Panc1 (cell line): Measurements from ENCODE around the gene ICA1. TPM values are rescaled to one million over a fixed set of nuclear protein-coding genes. Genes with fewer than 3 reads are reported as not detected.

Experiments used
- ATAC-seq: fragments of 200-7000 bp; cut with Tn5 transposase; 2 replicates; pipeline ENCODE4 v1.9.1; 2020; ENCODE audit warnings: mild to moderate bottlenecking, moderate library complexity
- BruUV-seq: library from RNA; stranded (reverse); fragments of 400-500 nt; replicated peaks from 2 replicates; lab custom pipeline; 2021; lab: Mats Ljungman, UMichigan
- CTCF ChIA-PET: fragments of 300-600 bp; sonication (Branson Sonifier 250); formaldehyde crosslinking; loops from one replicate; lab custom pipeline; 2022; ENCODE audit warnings: antibody characterized with exemption; lab: Charles Lee
- POLR2A ChIA-PET: fragments of 300-600 bp; sonication (Branson Sonifier 250); formaldehyde crosslinking; loops from one replicate; lab custom pipeline; 2022; ENCODE audit warnings: antibody characterized with exemption; lab: Charles Lee
- DNase-seq: peaks from one replicate; pipeline ENCODE4 v3.0.0-alpha.2; 2010; ENCODE audit warnings: low read depth, low spot score
- H3K27ac ChIP-seq: 2 replicates; pipeline ENCODE4 v1.5.1; 2011; ENCODE audit warnings: mild to moderate bottlenecking, low read length, inconsistent platforms
- H3K27me3 ChIP-seq: fragments of 200-500 bp; sonication (Bioruptor generic); 2 replicates; pipeline ENCODE4 v1.6.0; 2014; ENCODE audit warnings: low read length, inconsistent platforms; ENCODE audit not compliant: control insufficient read depth, insufficient read depth
- H3K36me3 ChIP-seq: fragments of 200-500 bp; sonication (Bioruptor generic); 2 replicates; pipeline ENCODE4 v1.5.1; 2014; ENCODE audit warnings: inconsistent platforms, mild to moderate bottlenecking, low read length, moderate library complexity; ENCODE audit not compliant: control insufficient read depth, insufficient read depth
- H3K4me1 ChIP-seq: 2 replicates; pipeline ENCODE4 v1.5.1; 2011; ENCODE audit warnings: inconsistent platforms, mild to moderate bottlenecking, low read length, moderate library complexity; ENCODE audit not compliant: control insufficient read depth, insufficient read depth
- H3K4me3 ChIP-seq, 2 experiments: 2 replicates each; pipeline ENCODE4 v1.5.1; 2011 to 2012; ENCODE audit warnings: low read depth in 2 of 2, low read length in 2 of 2, mild to moderate bottlenecking in 2 of 2, inconsistent platforms in 1 of 2, moderate library complexity in 1 of 2
- H3K9me3 ChIP-seq: fragments of 200-500 bp; sonication (Bioruptor generic); 2 replicates; pipeline ENCODE4 v1.5.1; 2014; ENCODE audit warnings: low read depth, mild to moderate bottlenecking, inconsistent platforms, low read length, moderate library complexity; ENCODE audit not compliant: control insufficient read depth, insufficient read depth
- POLR2AphosphoS5 ChIP-seq: IDR thresholded peaks from 2 replicates; pipeline ENCODE4 v1.6.1; 2012; ENCODE audit warnings: mild to moderate bottlenecking, low read depth, low read length, moderate library complexity
- SIN3A ChIP-seq: IDR thresholded peaks from 2 replicates; pipeline ENCODE4 v1.6.1; 2012; ENCODE audit warnings: low read depth, mild to moderate bottlenecking, low read length, moderate library complexity, borderline replicate concordance; ENCODE audit not compliant: insufficient read depth
- TCF7L2 ChIP-seq: IDR thresholded peaks from 2 replicates; pipeline ENCODE4 v1.6.1; 2011; ENCODE audit warnings: mild to moderate bottlenecking, low read depth, low read length, inconsistent platforms
- in situ Hi-C: cut with HindIII; loops from 2 replicates; pipeline ENCODE4 v1.10.0; 2016; ENCODE audit warnings: low sequenced_read_pairs, low pct_unique_long_range_greater_than_20kb
- intact Hi-C: fragments of 100-400 bp; cut with micrococcal nuclease; formaldehyde crosslinking; loops from one replicate; pipeline ENCODE4 v1.10.0; 2022; ENCODE audit not compliant: unreplicated experiment
- total RNA-seq: library from RNA; stranded (reverse); gene quantifications from one replicate; pipeline ENCODE4 v1.2.1, GENCODE V29; 2021; ENCODE audit not compliant: unreplicated experiment
- TF ChIP-seq, protein P1 (sequence below), 2 experiments: IDR thresholded peaks; 2 replicates each; pipeline ENCODE4 v1.6.1; 2011 to 2012; ENCODE audit warnings: low read depth in 2 of 2, control low read depth in 1 of 2, low read length in 1 of 2, mild to moderate bottlenecking in 1 of 2, moderate library complexity in 1 of 2; ENCODE audit not compliant: insufficient read depth in 1 of 2
- TF ChIP-seq, protein P2 (sequence below): fragments of 450-650 bp; IDR thresholded peaks from 2 replicates; pipeline ENCODE4 v1.5.1; 2017; ENCODE audit warnings: mild to moderate bottlenecking

The ICA1 gene
- total RNA-seq, 1 experiment from 2014 or later, result 1.1 TPM

DNA sequence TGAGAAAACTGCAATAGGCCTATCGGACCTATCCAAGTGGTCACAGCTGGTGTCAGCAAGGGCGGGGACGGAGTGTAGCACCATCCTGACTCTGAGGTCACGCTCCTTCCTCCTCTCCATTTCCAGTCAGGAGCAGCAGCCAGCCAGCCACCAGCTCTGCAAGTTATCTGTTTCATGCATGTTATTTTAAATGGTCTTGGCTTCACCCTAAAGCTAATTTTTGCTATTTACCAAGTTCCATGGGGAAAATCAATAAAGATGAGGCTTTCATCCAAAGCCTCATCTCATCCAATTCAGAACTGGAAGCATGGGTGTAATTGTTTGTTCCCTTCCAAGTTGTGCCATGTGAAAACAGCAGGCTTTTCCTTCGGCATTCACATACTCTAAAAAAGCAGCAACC is 49.3 kb downstream of the ICA1 start:
- Histone ChIP-seq H3K36me3 (no peaks in the 10 kb centered on the region), H3K4me3 (no peak overlapping the region), H3K27ac (no peak overlapping the region), H3K27me3 (peaks cover 7% of the 10 kb centered on the region), H3K4me1 (no peaks in the 10 kb centered on the region), H3K9me3 (no peaks in the 10 kb centered on the region)
- ATAC-seq (no peak), DNase-seq (no peak)
- ChIA-PET CTCF (no interaction called here), POLR2A (interaction anchor here (0.6 kb wide), 1 partner anchor 193 kb away, joined by 4 read pairs; no protein-coding TSS in a partner anchor)
- in situ Hi-C loops, result no loop called here
- no TSS peak for BruUV-seq
- TF ChIP-seq, protein P1, sequence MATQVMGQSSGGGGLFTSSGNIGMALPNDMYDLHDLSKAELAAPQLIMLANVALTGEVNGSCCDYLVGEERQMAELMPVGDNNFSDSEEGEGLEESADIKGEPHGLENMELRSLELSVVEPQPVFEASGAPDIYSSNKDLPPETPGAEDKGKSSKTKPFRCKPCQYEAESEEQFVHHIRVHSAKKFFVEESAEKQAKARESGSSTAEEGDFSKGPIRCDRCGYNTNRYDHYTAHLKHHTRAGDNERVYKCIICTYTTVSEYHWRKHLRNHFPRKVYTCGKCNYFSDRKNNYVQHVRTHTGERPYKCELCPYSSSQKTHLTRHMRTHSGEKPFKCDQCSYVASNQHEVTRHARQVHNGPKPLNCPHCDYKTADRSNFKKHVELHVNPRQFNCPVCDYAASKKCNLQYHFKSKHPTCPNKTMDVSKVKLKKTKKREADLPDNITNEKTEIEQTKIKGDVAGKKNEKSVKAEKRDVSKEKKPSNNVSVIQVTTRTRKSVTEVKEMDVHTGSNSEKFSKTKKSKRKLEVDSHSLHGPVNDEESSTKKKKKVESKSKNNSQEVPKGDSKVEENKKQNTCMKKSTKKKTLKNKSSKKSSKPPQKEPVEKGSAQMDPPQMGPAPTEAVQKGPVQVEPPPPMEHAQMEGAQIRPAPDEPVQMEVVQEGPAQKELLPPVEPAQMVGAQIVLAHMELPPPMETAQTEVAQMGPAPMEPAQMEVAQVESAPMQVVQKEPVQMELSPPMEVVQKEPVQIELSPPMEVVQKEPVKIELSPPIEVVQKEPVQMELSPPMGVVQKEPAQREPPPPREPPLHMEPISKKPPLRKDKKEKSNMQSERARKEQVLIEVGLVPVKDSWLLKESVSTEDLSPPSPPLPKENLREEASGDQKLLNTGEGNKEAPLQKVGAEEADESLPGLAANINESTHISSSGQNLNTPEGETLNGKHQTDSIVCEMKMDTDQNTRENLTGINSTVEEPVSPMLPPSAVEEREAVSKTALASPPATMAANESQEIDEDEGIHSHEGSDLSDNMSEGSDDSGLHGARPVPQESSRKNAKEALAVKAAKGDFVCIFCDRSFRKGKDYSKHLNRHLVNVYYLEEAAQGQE (IDR thresholded peaks at IDR 0.05; ENCODE audit: insufficient read depth in 1 of 2, low read depth in 2 of 2, low read length in 1 of 2), result no peak
- no peak for TF ChIP-seq SIN3A
- TF ChIP-seq, protein P2, sequence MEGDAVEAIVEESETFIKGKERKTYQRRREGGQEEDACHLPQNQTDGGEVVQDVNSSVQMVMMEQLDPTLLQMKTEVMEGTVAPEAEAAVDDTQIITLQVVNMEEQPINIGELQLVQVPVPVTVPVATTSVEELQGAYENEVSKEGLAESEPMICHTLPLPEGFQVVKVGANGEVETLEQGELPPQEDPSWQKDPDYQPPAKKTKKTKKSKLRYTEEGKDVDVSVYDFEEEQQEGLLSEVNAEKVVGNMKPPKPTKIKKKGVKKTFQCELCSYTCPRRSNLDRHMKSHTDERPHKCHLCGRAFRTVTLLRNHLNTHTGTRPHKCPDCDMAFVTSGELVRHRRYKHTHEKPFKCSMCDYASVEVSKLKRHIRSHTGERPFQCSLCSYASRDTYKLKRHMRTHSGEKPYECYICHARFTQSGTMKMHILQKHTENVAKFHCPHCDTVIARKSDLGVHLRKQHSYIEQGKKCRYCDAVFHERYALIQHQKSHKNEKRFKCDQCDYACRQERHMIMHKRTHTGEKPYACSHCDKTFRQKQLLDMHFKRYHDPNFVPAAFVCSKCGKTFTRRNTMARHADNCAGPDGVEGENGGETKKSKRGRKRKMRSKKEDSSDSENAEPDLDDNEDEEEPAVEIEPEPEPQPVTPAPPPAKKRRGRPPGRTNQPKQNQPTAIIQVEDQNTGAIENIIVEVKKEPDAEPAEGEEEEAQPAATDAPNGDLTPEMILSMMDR, result no peak
- no peak for TF ChIP-seq POLR2AphosphoS5
- no peak for TF ChIP-seq TCF7L2
- intact Hi-C loops, result loop anchor here (10.0 kb wide), 2 partner anchors 168 to 448 kb away; no protein-coding TSS in a partner anchor

DNA sequence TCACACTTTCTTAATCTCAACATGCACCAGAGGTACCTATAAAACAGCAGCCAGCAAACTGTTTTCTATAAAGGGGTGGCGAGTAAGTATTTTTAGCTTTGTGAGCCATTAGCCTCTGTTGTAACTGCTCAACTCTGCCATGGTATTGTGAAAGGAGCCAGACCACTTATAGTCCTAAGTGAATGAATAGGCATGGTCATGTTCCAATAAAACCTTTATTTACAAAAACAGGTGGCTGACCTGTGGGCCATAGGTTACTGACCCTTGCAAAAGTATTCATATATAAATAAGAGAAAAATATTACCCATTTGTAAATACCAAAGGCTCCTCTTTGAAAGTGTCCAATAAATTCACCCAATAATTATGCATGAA is 50.3 kb downstream of the ICA1 start:
- ChIA-PET CTCF (no interaction called here), POLR2A (no interaction called here)
- no peak overlapping the region for H3K4me3 ChIP-seq
- intact Hi-C loops, result loop anchor here (10.0 kb wide), 2 partner anchors 167 to 447 kb away; no protein-coding TSS in a partner anchor
- no TSS peak for BruUV-seq
- TF ChIP-seq, protein P2, result no peak
- TF ChIP-seq, protein P1 (IDR thresholded peaks at IDR 0.05; ENCODE audit: insufficient read depth in 1 of 2, low read depth in 2 of 2, low read length in 1 of 2), result no peak
- TF ChIP-seq POLR2AphosphoS5 (no peak), SIN3A (no peak), TCF7L2 (no peak)
- H3K27me3 ChIP-seq, result peaks cover 14% of the 10 kb centered on the region
- DNase-seq, result no peak
- H3K9me3 ChIP-seq, result no peaks in the 10 kb centered on the region
- no peak overlapping the region for H3K27ac ChIP-seq
- H3K4me1 ChIP-seq, result no peaks in the 10 kb centered on the region
- ATAC-seq, result no peak
- H3K36me3 ChIP-seq, result no peaks in the 10 kb centered on the region
- in situ Hi-C loops, result no loop called here
